GM19468 (cell line): Measurements from ENCODE around the gene ABCA4.

Experiments
- ATAC-seq: cut with Tn5 transposase; IDR thresholded peaks from one replicate; pipeline ENCODE4 v1.9.1; 2021; ENCODE audit warnings: mild to moderate bottlenecking, moderate library complexity, moderate number of reproducible peaks; ENCODE audit not compliant: unreplicated experiment; ENCODE audit errors: extremely low read depth

The ABCA4 gene

GRCh38 chr1:93989601-93990000 lies 131.3 kb downstream of the ABCA4 start:
- ATAC-seq: no peak

GRCh38 chr1:93988634-93989350 lies 132.2 kb downstream of the ABCA4 start:
- ATAC-seq: no peak

- ATAC-seq: no peak
Measured at GRCh38 chr1:93981274-93981667, 139.7 kb downstream of the ABCA4 start.

- ATAC-seq: no peak
Measured at GRCh38 chr1:93980320-93981273, 140.4 kb downstream of the ABCA4 start.

- ATAC-seq: no peak
Measured at GRCh38 chr1:93979718-93980319, 141.1 kb downstream of the ABCA4 start.

- no peak for ATAC-seq
Measured at GRCh38 chr1:93979040-93979717, 141.8 kb downstream of the ABCA4 start.

- no peak for ATAC-seq
Measured at GRCh38 chr1:93977598-93977945, 143.4 kb downstream of the ABCA4 start.

- no peak for ATAC-seq
Measured at GRCh38 chr1:93976711-93977597, 144.0 kb downstream of the ABCA4 start.

GRCh38 chr1:93976291-93976690 lies 144.7 kb downstream of the ABCA4 start:
- ATAC-seq: no peak

GRCh38 chr1:93972341-93972740 lies 148.6 kb downstream of the ABCA4 start:
- ATAC-seq: no peak

GRCh38 chr1:93969887-93970286 lies 151.1 kb downstream of the ABCA4 start:
- no peak for ATAC-seq

GRCh38 chr1:93969371-93969770 lies 151.6 kb downstream of the ABCA4 start:
- ATAC-seq: no peak

- no peak for ATAC-seq
Measured at GRCh38 chr1:93967306-93967705, 153.6 kb downstream of the ABCA4 start.

- ATAC-seq: no peak
Measured at GRCh38 chr1:93965888-93966287, 155.1 kb downstream of the ABCA4 start.

GRCh38 chr1:93965256-93965655 lies 155.7 kb downstream of the ABCA4 start:
- ATAC-seq: no peak

GRCh38 chr1:93964777-93965200 lies 156.2 kb downstream of the ABCA4 start:
- ATAC-seq: no peak

- no peak for ATAC-seq
Measured at GRCh38 chr1:93964096-93964776, 156.7 kb downstream of the ABCA4 start.

- ATAC-seq: no peak
Measured at GRCh38 chr1:93963585-93963984, 157.4 kb downstream of the ABCA4 start.

GRCh38 chr1:93961906-93962305 lies 159.0 kb downstream of the ABCA4 start:
- no peak for ATAC-seq
